HepG2 (cell line): Measurements from ENCODE around the gene TMEM255B. TPM values are rescaled to one million over a fixed set of nuclear protein-coding genes. Genes with fewer than 3 reads are reported as not detected.

Experiments
- ATAC-seq: fragments of 200-7000 bp; cut with Tn5 transposase; 3 replicates; pipeline ENCODE4 v1.9.1; 2020; ENCODE audit warnings: mild to moderate bottlenecking, moderate library complexity
- BruUV-seq: library from RNA; stranded (reverse); fragments of 400-500 nt; replicated peaks from 2 replicates; lab custom pipeline; 2021; lab: Mats Ljungman, UMichigan
- CTCF ChIA-PET: fragments of 300-600 bp; formaldehyde crosslinking; extraction: SDS; loops from one replicate; lab custom pipeline; 2021; ENCODE audit warnings: low total read pairs, inconsistent platforms, low intra/inter-chr PET ratio; lab: Yijun Ruan, JAX
- POLR2A ChIA-PET: fragments of 350-600 bp; sonication (Branson Sonifier 250); formaldehyde crosslinking; loops from one replicate; lab custom pipeline; 2020; ENCODE audit warnings: antibody characterized with exemption, inconsistent platforms; lab: Yijun Ruan, JAX
- DNase-seq: peaks from one replicate; pipeline ENCODE4 v3.0.0-alpha.2; 2015; ENCODE audit warnings: low spot score
- FAIRE-seq: peaks from 3 replicates; lab custom pipeline; 2011; peaks lifted over from hg19 to GRCh38; lab: Jason Lieb, UNC
- H2AFZ ChIP-seq: one replicate; pipeline ENCODE4 v1.6.1; 2011; ENCODE audit warnings: low read length, inconsistent platforms
- H3K27ac ChIP-seq: fragments of 300-600 bp; 3 replicates; pipeline ENCODE4 v1.8.0; 2011; ENCODE audit warnings: mixed run types, mild to moderate bottlenecking, mixed read lengths, low read length, inconsistent platforms; ENCODE audit not compliant: insufficient read depth; ENCODE audit errors: extremely low read length
- H3K27me3 ChIP-seq, 2 experiments: fragments of 200-600 bp in 1 of 2; 2 replicates in 1 of 2; 3 replicates in 1 of 2; pipeline versions ENCODE4 v1.6.0 to v1.8.0; 2011; ENCODE audit warnings: low read length in 2 of 2, mild to moderate bottlenecking in 2 of 2, moderate library complexity in 2 of 2, inconsistent platforms in 1 of 2; ENCODE audit not compliant: insufficient read depth in 2 of 2, control insufficient read depth in 1 of 2
- H3K36me3 ChIP-seq, 2 experiments: fragments of 200-600 bp in 1 of 2; replicated peaks in 1 of 2; 2 replicates in 1 of 2; 3 replicates in 1 of 2; pipeline versions ENCODE4 v1.5.1 to v1.8.0; 2011; ENCODE audit warnings: low read length in 2 of 2, inconsistent platforms in 1 of 2; ENCODE audit not compliant: insufficient read depth in 2 of 2, control insufficient read depth in 1 of 2
- H3K4me1 ChIP-seq: 2 replicates; pipeline ENCODE4 v1.5.1; 2012; ENCODE audit warnings: low read length, inconsistent platforms; ENCODE audit not compliant: insufficient read depth
- H3K4me2 ChIP-seq: 2 replicates; pipeline ENCODE4 v1.6.0; 2011; ENCODE audit warnings: low read depth, low read length, inconsistent platforms
- H3K4me3 ChIP-seq, 3 experiments: fragments of 200-600 bp in 1 of 3; sonication (generic), shearing (Covaris generic) in 1 of 3; replicated peaks in 1 of 3; 2 replicates each; pipeline ENCODE4 v1.5.1; 2011 to 2016; ENCODE audit warnings: low read length in 3 of 3, inconsistent platforms in 2 of 3, low read depth in 2 of 3, mild to moderate bottlenecking in 2 of 3, control low read depth in 1 of 3, mixed read lengths in 1 of 3; ENCODE audit not compliant: insufficient read depth in 1 of 3
- H3K79me2 ChIP-seq: one replicate; pipeline ENCODE4 v1.6.1; 2011; ENCODE audit warnings: low read length, inconsistent platforms; ENCODE audit not compliant: insufficient read depth
- H3K9ac ChIP-seq: 2 replicates; pipeline ENCODE4 v1.6.0; 2011; ENCODE audit warnings: mild to moderate bottlenecking, low read depth, low read length, inconsistent platforms; ENCODE audit not compliant: insufficient read depth
- H3K9me3 ChIP-seq: 2 replicates; pipeline ENCODE4 v1.5.1; 2012; ENCODE audit warnings: mild to moderate bottlenecking, low read length
- H4K20me1 ChIP-seq: 2 replicates; pipeline ENCODE4 v1.6.0; 2011; ENCODE audit warnings: inconsistent platforms, mild to moderate bottlenecking, low read length, moderate library complexity; ENCODE audit not compliant: insufficient read depth
- AGO1 ChIP-seq: fragments of 200-400 bp; formaldehyde crosslinking; IDR thresholded peaks from 2 replicates; pipeline ENCODE4 v1.6.1; 2017; ENCODE audit warnings: mild to moderate bottlenecking, low read depth, low read length, moderate library complexity; ENCODE audit not compliant: poor library complexity, severe bottlenecking
- BRCA1 ChIP-seq: sonication (generic); formaldehyde crosslinking; IDR thresholded peaks from 2 replicates; pipeline ENCODE4 v1.4.0; 2020; ENCODE audit warnings: missing genetic modification reagents
- HDAC2 ChIP-seq: sonication (generic); formaldehyde crosslinking; IDR thresholded peaks from 2 replicates; pipeline ENCODE4 v1.4.0; 2020; ENCODE audit warnings: missing genetic modification reagents
- KMT2B ChIP-seq: IDR thresholded peaks from 2 replicates; pipeline ENCODE4 v1.6.1; 2016; ENCODE audit warnings: missing genetic modification reagents, missing compliant biosample characterization
- MED1 ChIP-seq: sonication (generic); formaldehyde crosslinking; IDR thresholded peaks from 2 replicates; pipeline ENCODE4 v1.4.0; 2020; ENCODE audit warnings: missing genetic modification reagents
- RFX5 ChIP-seq: IDR thresholded peaks from 2 replicates; pipeline ENCODE4 v1.6.1; 2011; ENCODE audit warnings: low read depth, low read length, improper control_type of control experiment
- SCMH1 ChIP-seq: sonication (generic); formaldehyde crosslinking; IDR thresholded peaks from 2 replicates; pipeline ENCODE4 v1.9.0; 2021; ENCODE audit warnings: missing genetic modification reagents, mild to moderate bottlenecking, borderline replicate concordance
- STAG1 ChIP-seq: sonication (generic); formaldehyde crosslinking; IDR thresholded peaks from 2 replicates; pipeline ENCODE4 v1.4.0; 2020; ENCODE audit warnings: missing genetic modification reagents
- TAF1 ChIP-seq: sonication (generic); formaldehyde crosslinking; IDR thresholded peaks from 2 replicates; pipeline ENCODE4 v1.4.0; 2020; ENCODE audit warnings: missing genetic modification reagents
- XBP1 ChIP-seq: sonication (generic); formaldehyde crosslinking; IDR thresholded peaks from 2 replicates; pipeline ENCODE4 v1.5.0; 2020; ENCODE audit warnings: missing genetic modification reagents
- ZBTB3 ChIP-seq: sonication (generic); formaldehyde crosslinking; IDR thresholded peaks from 2 replicates; pipeline ENCODE4 v1.4.0; 2020; ENCODE audit warnings: low read depth, mild to moderate bottlenecking, moderate library complexity, missing genetic modification reagents, borderline replicate concordance
- ZNF788 ChIP-seq: sonication (generic); formaldehyde crosslinking; IDR thresholded peaks from 2 replicates; pipeline ENCODE4 v1.5.0; 2020; ENCODE audit warnings: mild to moderate bottlenecking, missing genetic modification reagents, borderline replicate concordance
- ZNF83 ChIP-seq: sonication (generic); formaldehyde crosslinking; IDR thresholded peaks from 2 replicates; pipeline ENCODE4 v1.4.0; 2020; ENCODE audit warnings: missing genetic modification reagents, mild to moderate bottlenecking, borderline replicate concordance
- WGBS: methylation state at CpG from one replicate; pipeline ENCODE4 v1.1.6; 2017; ENCODE audit warnings: low lambda C conversion rate; 5-methylcytosine and 5-hydroxymethylcytosine counted together
- in situ Hi-C: cut with HindIII; loops from 2 replicates; pipeline ENCODE4 v1.10.0; 2017; ENCODE audit warnings: low pct_unique_long_range_greater_than_20kb; ENCODE audit not compliant: extremely low pct_ligation_motif_present
- intact Hi-C: fragments of 100-400 bp; cut with micrococcal nuclease; formaldehyde crosslinking; loops from one replicate; pipeline ENCODE4 v1.10.0; 2022; ENCODE audit not compliant: unreplicated experiment
- polyA plus RNA-seq, 8 experiments: library from polyadenylated mRNA; depleted of rRNA in 3 of 8; stranded (reverse) in 7 of 8; unstranded in 1 of 8; fragments of >200 nt; fragmentation: Illumina TruSeq in 4 of 8; extraction: Trizol in 4 of 8; gene quantifications; 2 replicates each; pipeline versions ENCODE4 v1.2.1 to v1.2.3, GENCODE V29; 2011 to 2016; ENCODE audit warnings: low read depth in 4 of 8, missing spikeins in 1 of 8, mixed read lengths in 1 of 8; ENCODE audit not compliant: insufficient read depth in 1 of 8
- total RNA-seq, 5 experiments: library from RNA; depleted of rRNA; stranded (reverse); fragments of >200 nt; fragmentation: Illumina TruSeq; extraction: Trizol; gene quantifications; 2 replicates each; pipeline ENCODE4 v1.2.3, GENCODE V29; 2016; ENCODE audit warnings: low read depth in 1 of 5
- TF ChIP-seq, protein P1 (sequence below): sonication (generic); formaldehyde crosslinking; IDR thresholded peaks from 2 replicates; pipeline ENCODE4 v1.4.0; 2020; ENCODE audit warnings: missing genetic modification reagents, mild to moderate bottlenecking, borderline replicate concordance
- TF ChIP-seq, protein P2 (sequence below): sonication (generic); formaldehyde crosslinking; IDR thresholded peaks from 2 replicates; pipeline ENCODE4 v1.5.0; 2020; ENCODE audit warnings: mild to moderate bottlenecking, missing genetic modification reagents, moderate library complexity
- TF ChIP-seq, protein P3 (sequence below): sonication (generic); formaldehyde crosslinking; IDR thresholded peaks from 2 replicates; pipeline ENCODE4 v1.8.0; 2022; ENCODE audit warnings: mild to moderate bottlenecking, missing genetic modification reagents, borderline replicate concordance
- TF ChIP-seq, protein P4 (sequence below): sonication (generic); formaldehyde crosslinking; IDR thresholded peaks from 2 replicates; pipeline ENCODE4 v1.4.0; 2020; ENCODE audit warnings: missing genetic modification reagents

The TMEM255B gene
- total and polyA plus RNA-seq, 2 of the 13 experiments (the other 11 are each of a cell fraction or from before 2014, with no cell fraction given): not detected

DNA sequence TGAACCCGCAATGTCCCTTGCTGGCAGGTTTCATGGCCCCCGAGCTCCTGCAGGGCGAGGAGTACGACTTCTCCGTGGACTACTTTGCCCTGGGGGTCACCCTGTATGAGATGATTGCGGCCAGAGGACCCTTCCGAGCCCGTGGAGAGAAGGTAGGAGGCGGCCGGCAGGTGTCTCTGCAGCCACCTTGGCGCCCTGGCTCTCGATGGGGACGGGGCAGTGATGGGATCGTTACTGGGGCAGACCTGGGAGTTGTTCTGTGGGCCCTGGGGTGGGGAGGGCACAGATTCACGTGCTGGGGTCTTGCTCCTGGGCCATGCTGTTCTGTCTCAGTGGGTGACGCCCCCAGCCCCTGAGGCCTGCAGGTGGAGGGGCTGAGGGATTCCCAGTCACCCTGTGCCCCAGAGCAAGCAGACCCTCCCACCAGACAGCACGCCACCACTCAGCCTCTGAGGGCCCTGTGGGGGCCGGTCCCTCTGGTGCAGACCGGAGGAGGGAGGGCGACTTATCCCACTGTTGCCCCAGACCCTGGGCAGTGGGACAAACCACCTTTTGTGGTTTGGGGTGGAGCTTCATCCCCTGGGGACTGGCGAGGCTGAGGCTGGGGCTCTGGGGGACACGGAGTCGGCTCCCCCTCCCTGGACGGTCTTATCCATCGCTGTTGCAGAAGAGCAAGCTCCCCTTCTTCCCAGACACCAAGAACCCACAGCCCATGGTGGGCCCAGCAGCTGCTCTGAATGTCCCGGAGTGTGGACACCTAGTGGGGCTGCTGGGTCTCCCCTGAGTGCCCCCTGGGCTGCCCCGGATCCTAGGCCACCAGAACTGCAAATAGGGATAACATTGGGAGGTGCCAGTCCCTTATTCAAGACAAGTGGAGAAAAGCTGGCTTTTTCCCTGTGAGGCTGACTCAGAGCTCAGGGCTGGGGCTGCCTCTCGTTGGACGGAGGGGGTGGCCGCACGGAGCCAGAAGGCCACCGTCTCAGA, 27.5 kb upstream of the TMEM255B start:
- BruUV-seq: no TSS peak
- no peak overlapping the region for H3K4me3 ChIP-seq
- ChIA-PET POLR2A (no interaction called here), CTCF (interaction anchor here (0.6 kb wide), 1 partner anchor 495 kb away, joined by 3 read pairs; no protein-coding TSS in a partner anchor)
- no peak overlapping the region for H2AFZ ChIP-seq
- no peaks in the 10 kb centered on the region for H3K9me3 ChIP-seq
- intact Hi-C loops: no loop called here
- in situ Hi-C loops: no loop called here
- ATAC-seq: peak; percentile 58
- H3K27me3 ChIP-seq: peaks cover 12 to 38% of the 10 kb centered on the region in 2 experiments; a peak in 4 of 5 replicates
- no peak for DNase-seq
- no peak overlapping the region for H3K27ac ChIP-seq
- no peak overlapping the region for H3K9ac ChIP-seq
- 4% methylated on average over 8 of the region's 32 CpGs for WGBS
- H3K4me1 ChIP-seq: peaks cover 9% of the 10 kb centered on the region
- no peaks in the 10 kb centered on the region for H3K79me2 ChIP-seq
- H4K20me1 ChIP-seq: no peaks in the 10 kb centered on the region
- FAIRE-seq: no peak
- no peaks in the 10 kb centered on the region for H3K36me3 ChIP-seq
- H3K4me2 ChIP-seq: no peak overlapping the region
- no peak for TF ChIP-seq BRCA1 (CRISPR knock-in tag)
- no peak for TF ChIP-seq SCMH1 (CRISPR knock-in tag)
- TF ChIP-seq RFX5: no peak
- no peak for TF ChIP-seq HDAC2
- no peak for TF ChIP-seq AGO1
- TF ChIP-seq, protein P1, sequence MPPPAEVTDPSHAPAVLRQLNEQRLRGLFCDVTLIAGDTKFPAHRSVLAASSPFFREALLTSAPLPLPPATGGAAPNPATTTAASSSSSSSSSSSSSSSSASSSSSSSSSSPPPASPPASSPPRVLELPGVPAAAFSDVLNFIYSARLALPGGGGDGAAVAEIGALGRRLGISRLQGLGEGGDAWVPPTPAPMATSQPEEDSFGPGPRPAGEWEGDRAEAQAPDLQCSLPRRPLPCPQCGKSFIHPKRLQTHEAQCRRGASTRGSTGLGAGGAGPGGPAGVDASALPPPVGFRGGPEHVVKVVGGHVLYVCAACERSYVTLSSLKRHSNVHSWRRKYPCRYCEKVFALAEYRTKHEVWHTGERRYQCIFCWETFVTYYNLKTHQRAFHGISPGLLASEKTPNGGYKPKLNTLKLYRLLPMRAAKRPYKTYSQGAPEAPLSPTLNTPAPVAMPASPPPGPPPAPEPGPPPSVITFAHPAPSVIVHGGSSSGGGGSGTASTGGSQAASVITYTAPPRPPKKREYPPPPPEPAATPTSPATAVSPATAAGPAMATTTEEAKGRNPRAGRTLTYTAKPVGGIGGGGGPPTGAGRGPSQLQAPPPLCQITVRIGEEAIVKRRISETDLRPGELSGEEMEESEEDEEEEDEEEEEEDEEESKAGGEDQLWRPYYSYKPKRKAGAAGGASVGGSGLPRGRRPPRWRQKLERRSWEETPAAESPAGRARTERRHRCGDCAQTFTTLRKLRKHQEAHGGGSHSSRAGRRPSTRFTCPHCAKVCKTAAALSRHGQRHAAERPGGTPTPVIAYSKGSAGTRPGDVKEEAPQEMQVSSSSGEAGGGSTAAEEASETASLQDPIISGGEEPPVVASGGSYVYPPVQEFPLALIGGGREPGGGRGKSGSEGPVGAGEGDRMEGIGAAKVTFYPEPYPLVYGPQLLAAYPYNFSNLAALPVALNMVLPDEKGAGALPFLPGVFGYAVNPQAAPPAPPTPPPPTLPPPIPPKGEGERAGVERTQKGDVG (CRISPR knock-in tag): no peak
- no peak for TF ChIP-seq KMT2B (CRISPR knock-in tag)
- TF ChIP-seq ZNF788: no peak
- TF ChIP-seq XBP1: no peak
- TF ChIP-seq, protein P2, sequence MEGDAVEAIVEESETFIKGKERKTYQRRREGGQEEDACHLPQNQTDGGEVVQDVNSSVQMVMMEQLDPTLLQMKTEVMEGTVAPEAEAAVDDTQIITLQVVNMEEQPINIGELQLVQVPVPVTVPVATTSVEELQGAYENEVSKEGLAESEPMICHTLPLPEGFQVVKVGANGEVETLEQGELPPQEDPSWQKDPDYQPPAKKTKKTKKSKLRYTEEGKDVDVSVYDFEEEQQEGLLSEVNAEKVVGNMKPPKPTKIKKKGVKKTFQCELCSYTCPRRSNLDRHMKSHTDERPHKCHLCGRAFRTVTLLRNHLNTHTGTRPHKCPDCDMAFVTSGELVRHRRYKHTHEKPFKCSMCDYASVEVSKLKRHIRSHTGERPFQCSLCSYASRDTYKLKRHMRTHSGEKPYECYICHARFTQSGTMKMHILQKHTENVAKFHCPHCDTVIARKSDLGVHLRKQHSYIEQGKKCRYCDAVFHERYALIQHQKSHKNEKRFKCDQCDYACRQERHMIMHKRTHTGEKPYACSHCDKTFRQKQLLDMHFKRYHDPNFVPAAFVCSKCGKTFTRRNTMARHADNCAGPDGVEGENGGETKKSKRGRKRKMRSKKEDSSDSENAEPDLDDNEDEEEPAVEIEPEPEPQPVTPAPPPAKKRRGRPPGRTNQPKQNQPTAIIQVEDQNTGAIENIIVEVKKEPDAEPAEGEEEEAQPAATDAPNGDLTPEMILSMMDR (CRISPR knock-in tag): peak; percentile 55
- TF ChIP-seq TAF1: no peak
- peak; percentile 36 for TF ChIP-seq STAG1 (CRISPR knock-in tag)
- TF ChIP-seq ZBTB3 (CRISPR knock-in tag): no peak
- no peak for TF ChIP-seq ZNF83 (CRISPR knock-in tag)
- TF ChIP-seq, protein P3, sequence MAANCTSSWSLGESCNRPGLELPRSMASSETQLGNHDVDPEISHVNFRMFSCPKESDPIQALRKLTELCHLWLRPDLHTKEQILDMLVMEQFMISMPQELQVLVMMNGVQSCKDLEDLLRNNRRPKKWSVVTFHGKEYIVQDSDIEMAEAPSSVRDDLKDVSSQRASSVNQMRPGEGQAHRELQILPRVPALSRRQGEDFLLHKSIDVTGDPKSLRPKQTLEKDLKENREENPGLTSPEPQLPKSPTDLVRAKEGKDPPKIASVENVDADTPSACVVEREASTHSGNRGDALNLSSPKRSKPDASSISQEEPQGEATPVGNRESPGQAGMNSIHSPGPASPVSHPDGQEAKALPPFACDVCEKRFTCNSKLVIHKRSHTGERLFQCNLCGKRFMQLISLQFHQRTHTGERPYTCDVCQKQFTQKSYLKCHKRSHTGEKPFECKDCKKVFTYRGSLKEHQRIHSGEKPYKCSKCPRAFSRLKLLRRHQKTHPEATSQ: no peak
- TF ChIP-seq MED1 (CRISPR knock-in tag): no peak
- TF ChIP-seq, protein P4, sequence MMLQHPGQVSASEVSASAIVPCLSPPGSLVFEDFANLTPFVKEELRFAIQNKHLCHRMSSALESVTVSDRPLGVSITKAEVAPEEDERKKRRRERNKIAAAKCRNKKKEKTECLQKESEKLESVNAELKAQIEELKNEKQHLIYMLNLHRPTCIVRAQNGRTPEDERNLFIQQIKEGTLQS (CRISPR knock-in tag): no peak
